Adipose tissue (tissue), 3 donors: ENCODE data around the gene SMG6. TPM values are rescaled to one million over a fixed set of nuclear protein-coding genes. Genes with fewer than 3 reads are reported as not detected.

Experiments used
- H3K27ac ChIP-seq: one replicate; pipeline ENCODE4 v1.5.1; 2013; ENCODE audit warnings: low read depth, low read length
- WGBS, 3 donors: extraction: QIAGEN DNeasy Blood & Tissue Kit; methylation state at CpG; one replicate each; pipeline ENCODE4 v1.1.7; 2013; 5-methylcytosine and 5-hydroxymethylcytosine counted together
- polyA plus RNA-seq, 3 donors: library from polyadenylated mRNA; stranded (reverse); fragments of 200-250 nt; gene quantifications; one replicate each; pipeline ENCODE4 v1.2.3, GENCODE V29; 2013
- donor health status: healthy with polysubstance abuse.
- donor health status: Bipolar disorder and iron deficiency.
- donor health status: healthy.

The SMG6 gene
- polyA plus RNA-seq, 3 donors: 8.8 to 28.3 (median 18.7) TPM

GRCh38 chr17:2192367-2193057 is 111.1 kb downstream of the SMG6 start:
- WGBS, 3 donors: 15 to 65% (median 19%) methylated on average over 7 of the region's 7 CpGs
- H3K27ac ChIP-seq: peak overlapping the region; percentile 65

GRCh38 chr17:2191785-2192184 is 111.8 kb downstream of the SMG6 start:
- peak overlapping the region; percentile 65 for H3K27ac ChIP-seq
- WGBS, 3 donors: 46 to 87% (median 56%) methylated on average over 9 of the region's 9 CpGs

GRCh38 chr17:2191227-2191626 is 112.4 kb downstream of the SMG6 start:
- no peak overlapping the region for H3K27ac ChIP-seq
- 51 to 85% (median 63%) methylated on average over 6 of the region's 6 CpGs for WGBS, 3 donors

- no peak overlapping the region for H3K27ac ChIP-seq
- 50 to 74% (median 51%) methylated on average over 4 of the region's 4 CpGs for WGBS, 3 donors
These were observed 113.6 kb downstream of the SMG6 start for GRCh38 chr17:2190014-2190413.

- H3K27ac ChIP-seq: no peak overlapping the region
- 57 to 68% (median 58%) methylated on average over 8 of the region's 8 CpGs for WGBS, 3 donors
These were observed 114.5 kb downstream of the SMG6 start for GRCh38 chr17:2188971-2189630.

- no peak overlapping the region for H3K27ac ChIP-seq
- WGBS, 3 donors: 75 to 94% (median 91%) methylated on average over 5 of the region's 5 CpGs
These were observed 115.8 kb downstream of the SMG6 start for GRCh38 chr17:2187758-2188157.

GRCh38 chr17:2186937-2187336 is 116.6 kb downstream of the SMG6 start:
- WGBS, 3 donors: 91 to 97% (median 94%) methylated on average over 4 of the region's 4 CpGs

GRCh38 chr17:2184993-2185931 is 118.3 kb downstream of the SMG6 start:
- H3K27ac ChIP-seq: no peak overlapping the region
- 88 to 95% (median 92%) methylated on average over 19 of the region's 19 CpGs for WGBS, 3 donors

More at GRCh38 chr17:2186937-2187336, 116.6 kb downstream of the SMG6 start:
- H3K27ac ChIP-seq: no peak overlapping the region

GRCh38 chr17:2183346-2183745 is 120.2 kb downstream of the SMG6 start:
- peak overlapping the region; percentile 3 for H3K27ac ChIP-seq
- WGBS, 3 donors: 69 to 85% (median 84%) methylated on average over 5 of the region's 5 CpGs

- WGBS, 3 donors: 50 to 78% (median 52%) methylated on average over 8 of the region's 8 CpGs
- H3K27ac ChIP-seq: no peak overlapping the region
These were observed 121.6 kb downstream of the SMG6 start for GRCh38 chr17:2181897-2182448.

- WGBS, 3 donors: 47 to 70% (median 50%) methylated on average over 13 of the region's 13 CpGs
- no peak overlapping the region for H3K27ac ChIP-seq
These were observed 122.2 kb downstream of the SMG6 start for GRCh38 chr17:2181206-2181896.

GRCh38 chr17:2180768-2181167 is 122.8 kb downstream of the SMG6 start:
- H3K27ac ChIP-seq: no peak overlapping the region
- 46 to 89% (median 62%) methylated on average over 2 of the region's 2 CpGs for WGBS, 3 donors

GRCh38 chr17:2179615-2180295 is 123.8 kb downstream of the SMG6 start:
- no peak overlapping the region for H3K27ac ChIP-seq
- WGBS, 3 donors: 16 to 26% (median 26%) methylated on average over 9 of the region's 9 CpGs

- 30 to 62% (median 34%) methylated on average over 15 of the region's 15 CpGs for WGBS, 3 donors
- H3K27ac ChIP-seq: no peak overlapping the region
These were observed 124.6 kb downstream of the SMG6 start for GRCh38 chr17:2178798-2179501.

- no peak overlapping the region for H3K27ac ChIP-seq
These were observed 126.3 kb downstream of the SMG6 start for GRCh38 chr17:2177235-2177811.

GRCh38 chr17:2176499-2177169 is 127.0 kb downstream of the SMG6 start:
- WGBS, 3 donors: 73 to 80% (median 75%) methylated on average over 8 of the region's 8 CpGs
- no peak overlapping the region for H3K27ac ChIP-seq

More at GRCh38 chr17:2177235-2177811, 126.3 kb downstream of the SMG6 start:
- 56 to 76% (median 61%) methylated on average over 4 of the region's 4 CpGs for WGBS, 3 donors
